LNCAP (cell line): ENCODE measurements around the gene RFX2.

ENCODE experiments used
- CTCF ChIP-seq: fragments of 450-650 bp; IDR thresholded peaks from 2 replicates; pipeline ENCODE4 v1.5.1; 2017; ENCODE audit warnings: mild to moderate bottlenecking

The RFX2 gene

DNA sequence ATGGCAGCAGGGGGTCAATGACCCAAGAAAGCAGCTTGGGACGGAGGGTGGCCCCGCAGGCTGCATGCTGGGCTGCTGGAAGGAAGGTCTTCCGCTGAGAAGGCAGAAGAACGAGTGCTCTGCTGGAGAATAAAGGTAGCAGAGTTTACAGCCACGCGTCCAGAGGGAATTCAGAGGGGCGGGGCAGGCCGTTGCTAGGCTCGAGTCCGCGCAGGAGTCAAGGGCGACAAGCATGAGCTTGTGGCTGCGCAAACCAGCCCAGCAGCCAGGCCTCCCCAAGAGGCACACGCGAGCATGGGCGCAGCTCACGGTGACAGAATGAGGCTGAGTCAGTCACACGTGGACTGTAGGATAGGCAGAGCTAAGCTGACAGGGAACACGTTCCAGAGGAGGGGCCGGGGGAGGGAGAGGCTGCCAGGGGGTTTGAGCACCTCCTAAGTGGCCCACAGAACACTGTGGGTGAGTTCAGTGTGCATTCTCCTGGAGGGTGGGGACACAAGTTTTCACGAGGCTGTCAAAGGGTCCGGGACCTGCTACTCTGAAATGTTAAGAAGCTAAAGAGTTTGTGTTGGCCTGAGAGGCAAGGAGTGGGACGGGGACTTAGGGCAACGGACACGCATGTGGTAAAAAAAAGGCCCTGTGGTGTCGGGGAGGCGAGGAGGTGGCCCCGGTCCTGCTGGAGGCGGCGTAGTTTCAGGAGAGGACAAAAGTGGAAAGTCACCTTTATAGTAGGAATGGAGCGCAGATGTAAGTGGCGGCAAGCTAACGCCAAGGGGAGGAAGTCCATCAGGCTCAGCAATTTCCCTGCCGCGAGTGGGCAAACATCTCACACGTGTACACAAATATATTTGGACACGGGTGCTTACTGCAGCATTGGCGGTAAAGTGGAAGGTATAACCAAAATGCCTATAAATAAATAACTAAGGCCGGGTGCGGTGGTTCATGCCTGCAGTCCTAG lies 17.7 kb downstream of the RFX2 start:
- no peak for TF ChIP-seq CTCF

GRCh38 chr19:6091771-6092291 lies 18.5 kb downstream of the RFX2 start:
- TF ChIP-seq CTCF = no peak

GRCh38 chr19:6090634-6091033 lies 19.7 kb downstream of the RFX2 start:
- no peak for TF ChIP-seq CTCF

DNA sequence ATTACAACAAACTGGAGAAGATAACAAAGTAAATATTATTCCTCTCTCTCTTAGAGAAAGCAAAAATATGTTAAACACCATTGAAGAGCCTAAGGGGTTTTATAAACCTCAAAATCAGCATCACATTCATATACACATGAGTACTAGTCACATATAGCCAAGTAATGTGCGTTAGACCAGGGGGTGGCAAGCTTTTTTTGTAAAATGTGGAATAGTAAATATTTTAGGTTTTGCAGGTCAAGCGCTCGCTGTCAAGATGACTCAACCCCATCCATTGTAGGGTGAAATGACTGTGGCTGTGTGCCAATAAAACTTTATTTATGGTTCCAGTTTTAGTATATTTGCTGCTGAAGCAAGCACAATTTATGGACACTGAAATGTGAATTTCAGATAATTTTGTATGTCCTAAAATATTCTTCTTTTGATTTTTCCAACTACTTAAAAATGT lies 21.7 kb downstream of the RFX2 start:
- no peak for TF ChIP-seq CTCF

DNA sequence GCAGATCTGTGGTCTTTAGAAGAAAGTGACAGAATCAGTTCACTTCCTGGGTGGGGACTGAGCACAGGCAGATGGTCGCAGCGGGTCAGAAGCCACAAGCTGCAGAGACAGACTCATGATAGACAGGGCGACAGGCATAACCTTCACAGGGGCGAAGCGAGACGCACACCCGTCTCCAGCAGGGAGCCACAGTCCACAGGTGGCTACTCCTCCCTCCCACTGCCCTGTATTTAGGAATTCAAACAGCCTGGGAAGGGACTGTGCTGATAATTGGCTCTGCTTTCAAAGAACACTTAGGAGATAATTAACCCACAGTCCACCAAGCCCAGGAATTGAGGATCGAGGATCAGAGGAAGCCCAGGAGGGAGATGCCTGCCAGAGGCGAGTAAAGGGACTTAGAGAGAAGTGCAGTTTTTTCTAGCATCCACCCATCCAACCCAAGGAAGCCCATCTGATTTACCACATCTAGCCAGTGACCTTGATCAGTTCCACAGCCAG lies 23.2 kb downstream of the RFX2 start:
- no peak for TF ChIP-seq CTCF

DNA sequence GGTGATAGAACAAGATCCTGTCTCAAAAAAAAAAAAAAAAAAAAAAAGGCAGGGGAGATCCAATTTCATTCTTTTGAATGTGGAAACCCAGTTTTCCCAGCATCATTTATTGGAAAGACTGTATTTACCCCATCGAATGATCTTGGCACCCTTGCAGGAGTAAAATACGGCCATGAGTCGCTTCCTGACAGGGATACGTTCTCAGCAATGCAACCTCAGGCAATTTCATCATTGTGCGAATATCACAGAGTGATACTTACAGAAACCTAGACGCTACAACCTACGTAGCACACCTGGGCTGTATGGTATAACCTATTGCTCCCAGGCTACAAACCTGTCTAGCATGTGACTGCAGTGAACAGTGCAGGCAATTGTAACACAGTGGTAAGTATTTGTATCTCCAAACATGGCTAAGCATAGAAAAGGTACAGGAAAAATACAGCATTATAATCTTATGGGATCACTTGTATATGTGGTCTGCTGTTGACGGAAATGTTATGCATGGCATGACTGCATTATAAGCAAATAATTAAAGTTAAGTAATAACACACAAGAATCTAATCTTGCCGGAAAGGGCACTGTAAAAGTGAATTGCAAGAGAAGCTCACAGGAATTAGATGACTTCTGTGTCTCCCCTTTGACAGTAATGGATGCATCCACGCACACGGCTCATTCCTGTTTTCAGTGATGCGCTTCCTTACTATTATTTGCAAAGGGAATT lies 24.1 kb downstream of the RFX2 start:
- TF ChIP-seq CTCF = no peak

DNA sequence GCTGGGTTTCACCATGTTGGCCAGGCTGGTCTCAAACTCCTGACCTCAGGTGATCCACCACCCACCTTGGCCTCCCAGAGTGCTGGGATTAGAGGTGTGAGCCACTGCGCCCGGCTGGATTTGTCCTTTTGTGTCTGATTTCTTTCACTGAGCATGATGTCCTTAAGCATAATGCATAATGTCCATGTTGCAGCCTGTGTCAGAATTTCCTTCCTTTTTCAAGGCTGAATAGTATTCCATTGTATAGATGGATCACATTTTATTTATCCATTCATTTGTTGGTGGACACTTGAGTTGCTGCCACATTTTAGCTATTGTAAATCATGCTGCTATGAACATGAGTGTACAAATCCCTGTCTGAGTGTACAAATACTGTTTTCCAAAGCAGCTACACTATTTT lies 25.5 kb downstream of the RFX2 start:
- TF ChIP-seq CTCF = no peak
